Measurements from ENCODE around the gene SARDH.

DNA sequence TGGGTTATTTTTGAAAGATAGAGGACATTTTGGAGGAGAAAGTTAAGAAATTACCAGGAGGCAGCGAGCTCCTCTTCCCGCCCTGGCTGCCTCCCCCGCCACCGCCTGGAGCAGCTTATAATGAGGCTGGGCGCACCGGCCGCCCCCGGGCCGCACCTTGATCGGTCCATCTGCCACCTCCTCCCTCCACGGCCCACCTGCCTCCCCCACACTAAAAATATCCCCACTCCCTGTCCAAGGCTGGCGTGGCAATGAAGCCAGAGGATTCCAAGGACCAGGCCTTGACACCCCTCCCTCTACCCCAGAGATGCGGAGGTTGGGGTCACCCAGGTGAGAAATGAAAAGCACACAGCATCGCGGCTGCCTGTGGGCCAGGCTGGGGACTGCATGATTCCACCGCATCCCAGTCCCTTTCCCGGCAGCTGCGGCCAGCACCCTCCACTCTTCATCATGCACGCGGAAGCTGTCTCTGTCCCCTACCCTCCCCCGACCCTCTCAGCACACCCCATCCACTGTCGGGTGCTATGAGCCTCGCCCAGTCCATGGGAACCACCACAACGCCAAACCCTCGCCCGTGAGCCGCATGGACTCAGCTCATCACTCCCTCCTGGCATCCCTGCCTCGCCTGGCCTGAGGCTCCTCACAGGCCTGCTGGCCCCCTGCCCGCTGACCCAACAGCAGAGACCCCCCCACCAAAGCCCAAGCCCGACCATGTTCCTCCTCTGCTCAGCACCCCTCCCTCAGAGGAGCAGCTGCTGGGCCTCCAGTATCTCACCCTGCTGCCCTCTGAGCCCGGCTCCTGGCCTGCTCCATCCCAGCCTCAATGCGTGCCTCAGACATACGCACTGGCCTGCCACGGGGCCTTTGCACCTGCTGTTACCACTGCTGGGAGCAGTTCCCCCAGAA is 50.0 kb downstream of the SARDH start:
- TF ChIP-seq, protein P1, sequence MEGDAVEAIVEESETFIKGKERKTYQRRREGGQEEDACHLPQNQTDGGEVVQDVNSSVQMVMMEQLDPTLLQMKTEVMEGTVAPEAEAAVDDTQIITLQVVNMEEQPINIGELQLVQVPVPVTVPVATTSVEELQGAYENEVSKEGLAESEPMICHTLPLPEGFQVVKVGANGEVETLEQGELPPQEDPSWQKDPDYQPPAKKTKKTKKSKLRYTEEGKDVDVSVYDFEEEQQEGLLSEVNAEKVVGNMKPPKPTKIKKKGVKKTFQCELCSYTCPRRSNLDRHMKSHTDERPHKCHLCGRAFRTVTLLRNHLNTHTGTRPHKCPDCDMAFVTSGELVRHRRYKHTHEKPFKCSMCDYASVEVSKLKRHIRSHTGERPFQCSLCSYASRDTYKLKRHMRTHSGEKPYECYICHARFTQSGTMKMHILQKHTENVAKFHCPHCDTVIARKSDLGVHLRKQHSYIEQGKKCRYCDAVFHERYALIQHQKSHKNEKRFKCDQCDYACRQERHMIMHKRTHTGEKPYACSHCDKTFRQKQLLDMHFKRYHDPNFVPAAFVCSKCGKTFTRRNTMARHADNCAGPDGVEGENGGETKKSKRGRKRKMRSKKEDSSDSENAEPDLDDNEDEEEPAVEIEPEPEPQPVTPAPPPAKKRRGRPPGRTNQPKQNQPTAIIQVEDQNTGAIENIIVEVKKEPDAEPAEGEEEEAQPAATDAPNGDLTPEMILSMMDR (IDR thresholded peaks at IDR 0.05; ENCODE audit: extremely low read depth in 1 of 2, insufficient read depth in 1 of 2, low read depth in 1 of 2, low read length in 2 of 2) = no peak
- TF ChIP-seq EZH2 (IDR thresholded peaks at IDR 0.05; ENCODE audit: borderline replicate concordance, low read depth, low read length, severe bottlenecking) (no peak), JUN (IDR thresholded peaks at IDR 0.05; ENCODE audit: borderline replicate concordance, insufficient read depth, insufficient read length, low read depth) (no peak), POLR2A (IDR thresholded peaks at IDR 0.05; ENCODE audit: low read depth, low read length) (no peak), POLR2AphosphoS5 (IDR thresholded peaks at IDR 0.05; ENCODE audit: insufficient read depth, low read depth, low read length) (no peak)
- TF ChIP-seq, protein P2, sequence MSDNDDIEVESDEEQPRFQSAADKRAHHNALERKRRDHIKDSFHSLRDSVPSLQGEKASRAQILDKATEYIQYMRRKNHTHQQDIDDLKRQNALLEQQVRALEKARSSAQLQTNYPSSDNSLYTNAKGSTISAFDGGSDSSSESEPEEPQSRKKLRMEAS (IDR thresholded peaks at IDR 0.05; ENCODE audit: insufficient read depth, insufficient read length) = no peak
